A172 (cell line): ENCODE data around the gene SOCS3. TPM values are rescaled to one million over a fixed set of nuclear protein-coding genes. Genes with fewer than 3 reads are reported as not detected.
A peak's percentile ranks its signal among the peaks of the same experiment; 100 is the strongest.

Source experiments
- DNase-seq: peaks from one replicate; pipeline ENCODE4 v3.0.0-alpha.2; 2015; ENCODE audit warnings: low spot score
- total RNA-seq: library from RNA; depleted of rRNA; stranded (reverse); fragments of >200 nt; shearing (Covaris generic); gene quantifications from 2 replicates; pipeline ENCODE4 v1.2.3, GENCODE V29; 2014

Gene SOCS3
- total RNA-seq, 1 experiment from 2014 or later, result 51.0 TPM

DNA sequence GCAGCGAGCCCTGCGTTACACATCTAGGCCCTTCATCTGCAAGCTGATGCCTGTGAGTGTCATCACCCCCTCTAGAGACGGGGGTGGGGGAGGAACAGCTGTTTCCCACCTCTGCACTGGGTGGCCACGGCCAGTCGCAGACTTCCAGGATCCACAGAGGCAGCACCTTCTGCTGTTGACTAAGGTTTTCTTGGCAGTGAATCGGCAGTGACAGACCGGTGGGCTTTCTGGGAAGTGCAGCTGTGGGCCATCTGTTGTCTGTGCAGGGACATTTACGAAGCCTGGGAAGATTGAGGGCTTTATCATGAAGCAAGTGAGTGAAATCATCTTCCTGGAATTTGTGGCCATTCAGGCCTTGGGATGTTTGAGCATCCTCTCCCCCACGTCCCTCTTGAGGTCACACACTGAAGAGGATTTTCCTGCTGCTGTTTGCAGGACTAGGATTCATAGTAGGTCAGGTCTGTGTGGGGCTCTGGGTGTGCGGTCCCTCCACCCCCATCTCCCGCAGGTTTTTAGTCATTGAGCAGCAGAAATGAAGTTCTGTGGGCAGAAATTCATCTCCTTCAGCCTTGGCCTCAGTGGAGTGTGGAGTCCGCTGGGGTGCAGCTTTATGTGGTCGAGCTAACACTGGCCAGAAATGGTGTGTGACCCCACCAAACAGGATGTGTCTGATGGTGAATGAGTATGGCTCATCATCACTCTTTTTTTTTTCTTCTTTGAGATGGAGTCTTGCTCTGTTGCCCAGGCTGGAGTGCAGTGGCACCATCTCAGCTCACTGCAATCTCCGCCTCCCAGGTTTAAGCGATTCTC is 30.6 kb upstream of the SOCS3 start:
- peak; percentile 98 for DNase-seq

- DNase-seq, result no peak
Observed at GRCh38 chr17:78387977-78388941, 28.4 kb upstream of the SOCS3 start.

- DNase-seq, result no peak
Observed at GRCh38 chr17:78384479-78385175, 24.8 kb upstream of the SOCS3 start.

DNA sequence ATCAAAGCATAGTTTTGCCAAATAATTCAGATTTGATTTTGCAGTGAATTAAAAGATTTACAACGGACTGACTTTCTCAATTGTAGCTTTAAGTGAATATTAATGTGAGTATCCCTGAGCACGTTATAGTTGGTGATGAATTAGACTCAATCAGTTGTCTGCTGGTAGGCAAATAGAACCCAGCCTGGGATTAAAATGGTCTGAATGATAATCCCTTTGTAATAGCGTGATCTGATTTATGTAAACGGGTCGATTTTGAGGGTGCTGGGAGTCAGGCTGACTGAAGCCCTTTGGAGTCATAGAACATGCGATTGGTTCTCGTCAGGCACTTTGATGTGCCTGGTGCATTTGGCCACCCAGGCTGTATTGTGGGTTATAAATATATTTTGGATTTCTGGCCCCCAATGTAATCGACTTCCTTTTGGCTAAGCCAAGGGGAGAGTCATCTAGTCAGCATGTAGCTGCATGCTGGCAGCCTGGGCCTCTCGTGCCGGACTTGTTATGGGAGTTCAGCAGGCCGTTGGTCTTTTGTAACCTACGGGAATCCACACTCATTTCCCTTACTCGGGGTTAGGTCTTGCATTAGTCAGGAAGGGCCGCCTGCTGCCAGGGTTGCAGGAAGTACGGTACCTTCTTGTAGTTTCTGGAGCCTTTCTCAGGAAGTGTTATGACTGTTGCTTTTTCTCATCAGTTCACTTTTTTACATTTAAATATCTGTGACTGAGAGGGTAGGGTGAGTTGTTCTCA is 24.0 kb upstream of the SOCS3 start:
- DNase-seq, result peak; percentile 85

DNA sequence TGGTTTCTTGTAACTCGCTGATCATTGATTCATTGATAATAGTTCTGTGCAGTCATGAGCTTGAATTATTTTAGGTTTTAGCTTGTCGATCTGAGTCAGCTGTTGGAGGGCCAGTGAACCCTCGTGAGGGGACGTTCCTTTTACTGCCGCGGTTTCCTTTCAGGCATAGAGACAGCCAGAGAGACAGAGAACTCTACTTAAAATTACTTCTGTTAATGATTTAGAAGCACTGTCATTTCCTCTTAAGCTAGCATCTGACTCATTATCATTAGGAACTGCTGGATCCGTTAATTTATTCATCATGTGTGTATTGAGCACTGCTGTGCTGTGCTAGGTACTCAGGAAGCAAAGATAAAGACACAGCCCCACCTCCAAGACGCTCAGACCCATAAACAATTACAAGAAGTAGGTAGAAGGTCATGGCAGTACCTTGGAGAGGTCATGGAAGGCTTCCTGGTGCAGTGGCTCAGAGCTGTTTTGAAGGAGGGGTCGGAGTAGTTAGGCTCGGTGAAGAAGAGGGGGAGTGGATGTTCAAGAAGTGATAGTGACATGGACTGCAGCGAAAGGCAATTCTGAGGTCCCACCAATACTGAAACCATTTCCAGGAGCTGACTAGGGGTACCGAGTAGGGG is 21.8 kb upstream of the SOCS3 start:
- DNase-seq, result no peak

GRCh38 chr17:78380370-78380769 is 20.5 kb upstream of the SOCS3 start:
- no peak for DNase-seq

DNA sequence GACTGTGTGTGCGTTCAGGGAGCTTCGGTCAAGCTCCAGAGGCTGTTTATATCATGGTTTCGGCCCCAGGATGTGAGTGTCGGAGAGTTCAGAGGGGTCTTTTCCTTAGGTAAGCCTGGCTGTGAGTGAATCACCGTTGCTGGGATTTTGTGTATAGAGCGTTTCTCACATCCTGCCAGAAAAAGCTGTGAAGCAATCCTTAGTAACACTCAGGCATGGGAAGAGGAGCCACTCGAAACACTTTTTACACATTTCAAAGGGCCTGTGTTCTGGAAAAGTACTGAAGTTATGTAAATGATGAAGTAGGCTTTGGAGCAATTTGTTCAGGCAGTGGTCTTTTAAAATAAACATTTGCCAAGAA is 19.2 kb upstream of the SOCS3 start:
- peak; percentile 70 for DNase-seq

DNA sequence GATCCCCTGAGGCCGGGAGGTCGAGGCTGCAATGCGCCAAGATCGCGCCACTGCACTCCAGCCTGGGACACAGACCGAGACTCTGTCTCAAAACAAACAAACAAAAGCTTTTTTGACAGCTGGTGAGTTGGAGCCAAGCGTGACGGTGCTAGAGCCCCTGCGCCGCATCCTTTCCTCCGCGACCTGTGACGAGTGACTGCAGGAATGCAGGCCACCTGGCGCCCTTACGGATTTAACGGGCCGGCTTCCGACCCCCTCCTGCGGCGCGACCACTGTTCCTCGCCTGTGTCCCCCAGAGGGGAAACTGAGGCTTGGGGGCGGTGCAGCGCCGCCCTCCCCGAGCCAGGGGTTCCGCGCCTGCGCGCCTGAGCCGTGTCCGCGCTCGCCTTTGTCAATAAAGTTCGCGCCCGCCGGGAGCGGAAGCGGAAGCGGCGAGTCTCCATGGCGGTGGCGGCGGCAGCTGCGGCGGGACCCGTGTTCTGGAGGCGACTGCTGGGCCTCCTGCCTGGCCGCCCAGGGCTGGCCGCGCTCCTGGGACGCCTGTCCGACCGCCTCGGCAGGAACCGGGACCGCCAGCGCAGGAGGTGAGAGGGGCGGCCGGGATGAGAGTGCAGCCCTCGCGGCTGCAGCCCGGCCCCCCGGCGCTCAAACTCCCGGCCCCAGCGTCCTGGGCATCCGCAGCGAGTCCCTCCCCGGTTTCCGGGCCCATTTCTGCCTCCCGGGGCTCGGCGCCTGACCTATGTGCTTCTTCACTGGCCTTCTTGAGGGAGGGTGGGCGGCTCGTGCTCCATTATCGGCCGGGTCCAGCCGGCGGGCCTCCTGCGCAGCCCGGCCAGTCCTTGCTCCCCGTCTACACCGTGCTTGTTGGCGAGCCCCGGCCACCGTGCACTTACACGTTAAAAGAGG is 18.6 kb upstream of the SOCS3 start, which contains the start of gene PGS1:
PGS1 (plus strand) TSS at position 425 of the 906 bp plus-strand sequence; CDS start at position 442, 17 bp downstream.
- peak; percentile 57 for DNase-seq

DNA sequence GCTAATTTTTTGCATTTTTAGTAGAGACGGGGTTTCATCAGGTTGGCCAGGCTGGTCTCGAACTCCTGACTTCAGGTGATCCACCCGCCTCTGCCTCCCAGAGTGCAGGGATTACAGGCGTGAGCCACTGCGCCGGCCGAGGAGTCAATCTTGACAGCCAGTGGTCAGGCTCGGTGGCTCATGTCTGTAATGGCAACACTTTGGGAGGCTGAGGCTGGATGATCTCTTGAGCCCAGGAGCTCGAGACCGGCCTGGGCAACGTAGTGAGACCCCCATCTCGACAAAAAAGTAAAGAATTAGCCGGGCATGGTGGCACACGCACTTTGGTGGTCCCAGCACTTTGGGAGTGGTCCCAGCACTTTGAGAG is 18.0 kb upstream of the SOCS3 start:
- no peak for DNase-seq

GRCh38 chr17:78376161-78376560 is 16.3 kb upstream of the SOCS3 start:
- DNase-seq, result no peak

DNA sequence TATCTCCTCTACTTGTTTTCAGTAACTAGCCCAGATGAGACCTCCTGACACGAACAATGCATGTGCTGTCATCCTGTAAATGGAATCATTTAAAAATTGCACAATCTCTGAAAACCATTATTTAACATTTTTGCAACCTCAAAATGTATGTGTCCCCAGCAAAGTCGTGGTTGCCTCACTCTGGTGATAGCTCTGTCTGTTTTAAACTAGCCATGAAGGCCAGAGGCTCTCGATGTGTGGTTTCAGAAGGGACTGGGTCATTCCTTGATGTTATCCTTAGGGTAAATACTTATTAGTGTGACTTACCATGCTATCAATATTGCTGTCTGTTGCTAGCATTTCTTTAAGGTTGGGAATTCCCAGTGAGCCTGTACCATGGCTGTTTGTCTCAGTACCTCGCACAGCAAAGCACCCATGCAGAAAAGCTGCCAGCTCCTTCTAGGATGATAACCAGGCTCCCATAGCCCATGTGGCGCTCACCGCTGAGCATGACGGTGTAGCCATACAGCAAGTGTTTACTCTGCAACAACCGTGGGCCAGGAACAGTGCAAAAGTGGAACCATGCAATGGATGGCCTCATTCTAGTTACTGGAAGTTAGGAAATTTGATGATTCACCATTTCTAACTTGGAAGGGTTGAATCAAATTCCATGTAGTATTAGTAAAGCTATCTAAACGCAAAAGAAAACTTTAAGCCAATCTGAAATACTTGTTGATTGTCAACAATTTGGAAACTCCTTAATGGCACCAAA is 15.7 kb upstream of the SOCS3 start:
- DNase-seq, result no peak

GRCh38 chr17:78374631-78375274 is 14.9 kb upstream of the SOCS3 start:
- no peak for DNase-seq

DNA sequence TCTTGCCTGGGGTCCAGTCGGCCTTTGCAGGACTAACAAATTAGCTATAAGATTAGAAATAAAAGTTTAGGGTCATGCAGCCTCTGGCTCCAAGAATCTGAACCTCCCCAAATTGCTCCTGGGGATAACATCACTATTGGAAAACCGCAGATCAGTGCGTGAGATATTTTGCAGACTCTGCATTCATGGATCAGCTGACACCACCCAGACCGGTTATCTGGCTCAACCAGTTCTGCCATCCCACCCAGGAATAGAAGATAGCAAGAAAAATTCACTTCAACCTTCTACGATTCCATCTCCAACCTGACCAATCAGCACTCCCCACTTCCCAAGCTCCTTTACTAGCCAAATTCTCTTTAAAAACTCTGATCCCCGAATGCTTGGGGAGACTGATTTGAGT is 14.3 kb upstream of the SOCS3 start:
- DNase-seq, result no peak

- DNase-seq, result no peak
Observed at GRCh38 chr17:78372841-78373240, 13.0 kb upstream of the SOCS3 start.

- no peak for DNase-seq
Observed at GRCh38 chr17:78371056-78371455, 11.2 kb upstream of the SOCS3 start.

DNA sequence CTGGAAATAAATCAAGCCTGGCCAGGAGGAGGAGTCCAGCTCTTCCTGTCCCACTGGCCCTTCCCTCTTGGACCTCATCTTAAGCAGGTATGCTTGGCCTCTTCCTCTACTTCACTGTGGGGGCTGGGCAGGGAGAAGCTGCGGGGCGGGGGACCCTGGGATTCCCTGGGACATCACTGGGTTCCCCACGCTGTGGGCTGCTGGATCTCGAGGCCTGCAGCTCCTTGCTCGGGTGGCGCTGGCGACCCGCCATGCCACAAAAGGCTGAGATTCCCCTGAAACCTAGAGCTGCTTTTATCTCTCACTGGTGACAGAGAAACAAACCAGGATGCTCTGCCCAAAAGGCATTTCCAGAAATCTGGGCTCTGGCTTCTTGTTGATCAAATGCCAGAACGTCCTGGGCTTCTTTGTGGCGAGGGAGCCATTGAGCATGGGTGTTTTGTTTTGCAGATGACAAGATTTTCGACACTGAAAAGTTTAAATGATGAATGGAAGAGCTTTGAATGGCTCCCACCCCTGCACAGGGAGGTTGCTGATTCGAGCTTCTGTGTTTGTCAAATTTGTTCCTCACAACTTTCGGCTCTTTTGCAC is 10.0 kb upstream of the SOCS3 start:
- DNase-seq, result no peak

DNA sequence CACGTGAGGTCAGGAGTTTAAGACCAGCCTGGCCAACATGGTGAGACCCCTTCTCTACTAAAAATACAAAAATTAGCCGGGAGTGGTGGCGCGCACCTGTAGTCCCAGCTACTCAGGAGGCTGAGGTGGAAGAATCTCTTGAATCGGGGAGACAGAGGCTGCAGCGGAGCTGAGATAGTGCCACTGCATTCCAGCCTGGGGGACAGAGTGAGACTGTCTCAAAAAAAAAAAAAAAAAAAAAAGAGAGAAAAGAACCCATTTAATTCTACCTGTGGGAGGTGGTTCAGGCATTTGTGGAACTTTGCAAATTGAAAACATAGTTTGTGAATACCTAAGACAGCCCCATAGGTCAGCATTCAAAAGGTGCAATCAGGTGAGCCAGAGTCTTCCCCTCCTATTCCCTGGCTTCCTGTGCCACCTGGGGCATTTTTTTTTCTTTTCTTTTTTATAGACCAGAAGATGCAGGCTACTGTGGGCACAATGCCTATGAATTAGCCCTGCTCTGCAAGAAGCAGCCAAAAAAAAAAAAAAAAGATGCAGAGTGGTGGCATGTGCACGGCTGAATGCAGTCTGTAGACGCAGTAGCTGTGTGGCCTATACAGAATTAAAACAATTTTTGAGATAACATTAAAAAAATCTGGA is 9.1 kb upstream of the SOCS3 start:
- no peak for DNase-seq

DNA sequence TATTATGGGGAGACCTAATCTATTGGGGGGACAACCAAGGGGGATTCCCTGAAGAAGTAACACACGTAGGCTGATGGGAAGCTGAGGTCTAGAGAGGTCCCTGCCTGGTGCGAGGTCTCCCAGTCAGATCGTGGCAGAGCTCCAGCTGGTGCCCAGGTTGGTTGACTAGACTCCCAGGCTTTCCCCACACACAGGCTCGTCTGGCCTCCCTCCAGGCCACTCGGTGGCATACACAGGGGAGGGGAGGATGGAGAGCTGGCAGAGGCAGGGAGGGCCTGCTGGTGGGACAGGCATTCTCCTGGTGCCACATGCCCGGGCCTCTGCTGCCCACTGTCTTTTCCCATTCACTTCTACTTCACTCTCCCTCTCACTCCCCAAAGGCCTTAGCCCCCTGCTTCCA is 8.5 kb upstream of the SOCS3 start:
- no peak for DNase-seq
